Left colon (tissue), 2 donors: Measurements from ENCODE around the gene DGKD. TPM values are rescaled to one million over a fixed set of nuclear protein-coding genes. Genes with fewer than 3 reads are reported as not detected.
A peak's percentile ranks its signal among the peaks of the same experiment; 100 is the strongest.

Experiments used
- ATAC-seq: fragments of 200-7000 bp; cut with Tn5 transposase; one replicate; pipeline ENCODE4 v1.9.1; 2020; ENCODE audit warnings: mild to moderate bottlenecking, moderate library complexity
- DNase-seq, 2 donors: peaks; one replicate each; pipeline ENCODE4 v3.0.0-alpha.2; 2020
- intact Hi-C, 2 donors: fragments of 100-400 bp; cut with DNase I in 1 of 2; cut with micrococcal nuclease in 1 of 2; formaldehyde crosslinking; loops; one replicate each; pipeline versions ENCODE4 v1.11.2 to v1.14.0; 2022; cut with DNase I, micrococcal nuclease
- total RNA-seq, 2 donors: library from RNA; stranded (reverse); fragmentation: NEBNext Ultra II Directional; extraction: Animal tissue kit (Norgen Biotek cat#: 25700); gene quantifications; one replicate each; pipeline ENCODE4 v1.2.1, GENCODE V29; 2021
- donor health status: DM: no; HTN: no; CAD: no.
- donor health status: DM: yes; HTN: yes; CAD: no.

DGKD gene
- total RNA-seq, 2 donors from 2014 or later = 91.3 to 93.2 TPM

- ATAC-seq (no peak), DNase-seq (no peak)
- intact Hi-C loops = no loop called here
Observed at GRCh38 chr2:233462202-233462785, 108.0 kb downstream of the DGKD start.

- DNase-seq (no peak), ATAC-seq (no peak)
- intact Hi-C loops = no loop called here
Observed at GRCh38 chr2:233462826-233463470, 108.7 kb downstream of the DGKD start.

GRCh38 chr2:233463586-233463985 is 109.3 kb downstream of the DGKD start:
- DNase-seq = peak in 1 of 2 donors; percentile 17
- intact Hi-C loops = no loop called here
- no peak for ATAC-seq

GRCh38 chr2:233464056-233464455 is 109.8 kb downstream of the DGKD start:
- peak in 1 of 2 donors; percentile 18 for DNase-seq
- no peak for ATAC-seq

GRCh38 chr2:233464531-233465240 is 110.4 kb downstream of the DGKD start:
- DNase-seq (peak in 1 of 2 donors; percentile 18), ATAC-seq (no peak)
- intact Hi-C loops = no loop called here

More at GRCh38 chr2:233464056-233464455, 109.8 kb downstream of the DGKD start:
- intact Hi-C loops = no loop called here

- intact Hi-C loops = no loop called here
- peak in 1 of 2 donors; percentile 12 for DNase-seq
Observed at GRCh38 chr2:233466991-233467603, 112.8 kb downstream of the DGKD start.

GRCh38 chr2:233468047-233468740 is 113.9 kb downstream of the DGKD start:
- intact Hi-C loops = no loop called here
- DNase-seq = no peak
- no peak for ATAC-seq

More at GRCh38 chr2:233466991-233467603, 112.8 kb downstream of the DGKD start:
- no peak for ATAC-seq

- intact Hi-C loops = no loop called here
- DNase-seq = no peak
- no peak for ATAC-seq
Observed at GRCh38 chr2:233468741-233469110, 114.4 kb downstream of the DGKD start.

- no peak for DNase-seq
- intact Hi-C loops = no loop called here
- ATAC-seq = peak; percentile 18
Observed at GRCh38 chr2:233469261-233470010, 115.1 kb downstream of the DGKD start.

GRCh38 chr2:233470011-233470687 is 115.9 kb downstream of the DGKD start:
- peak; percentile 18 for ATAC-seq
- peak in 1 of 2 donors; percentile 60 for DNase-seq
- intact Hi-C loops = no loop called here

GRCh38 chr2:233470839-233471238 is 116.5 kb downstream of the DGKD start:
- intact Hi-C loops = no loop called here
- no peak for ATAC-seq
- DNase-seq = no peak

- ATAC-seq (no peak), DNase-seq (no peak)
- intact Hi-C loops = no loop called here
Observed at GRCh38 chr2:233471291-233472035, 117.2 kb downstream of the DGKD start.

GRCh38 chr2:233473386-233473791 is 119.1 kb downstream of the DGKD start:
- ATAC-seq (no peak), DNase-seq (no peak)
- intact Hi-C loops = no loop called here

- ATAC-seq = peak; percentile 4
- intact Hi-C loops = no loop called here
- no peak for DNase-seq
Observed at GRCh38 chr2:233473878-233474277, 119.6 kb downstream of the DGKD start.

GRCh38 chr2:233474308-233475160 is 120.2 kb downstream of the DGKD start:
- DNase-seq = no peak
- ATAC-seq = peak; percentile 2
- intact Hi-C loops = no loop called here

GRCh38 chr2:233476063-233476410 is 121.7 kb downstream of the DGKD start:
- intact Hi-C loops = no loop called here
- ATAC-seq (no peak), DNase-seq (no peak)
